ENCODE results near the gene SFXN5. TPM values are rescaled to one million over a fixed set of nuclear protein-coding genes. Genes with fewer than 3 reads are reported as not detected.

Gene SFXN5
- total RNA-seq, 6 experiments from 2014 or later, result 33.1 to 73.4 (median 56.6) TPM

DNA sequence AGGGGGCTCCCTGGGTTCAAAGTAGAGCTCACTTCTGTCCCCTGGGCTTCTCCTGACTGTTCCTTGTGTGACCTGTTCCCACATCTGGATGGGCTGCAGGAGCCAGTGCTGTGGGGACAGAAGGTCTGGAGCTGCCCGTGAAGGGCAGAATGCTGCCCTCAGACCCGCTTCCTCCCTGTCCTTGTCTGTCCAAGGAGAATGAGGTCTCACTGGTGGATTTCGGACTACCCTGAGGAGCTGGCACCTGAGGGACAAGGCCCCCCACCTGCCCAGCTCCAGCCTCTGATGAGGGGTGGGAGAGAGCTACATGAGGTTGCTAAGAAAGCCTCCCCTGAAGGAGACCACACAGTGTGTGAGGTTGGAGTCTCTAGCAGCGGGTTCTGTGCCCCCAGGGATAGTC, 138.7 kb downstream of the SFXN5 start:
- no peak overlapping the region for H3K4me3 ChIP-seq
- no peak overlapping the region for H3K27ac ChIP-seq
- no peaks in the 10 kb centered on the region for H3K36me3 ChIP-seq
- no peaks in the 10 kb centered on the region for H3K4me1 ChIP-seq
- no CpG with 5 or more reads among the region's 4 CpGs for WGBS (ENCODE audit: insufficient coverage, low coverage, low lambda C conversion rate, missing lambda C conversion rate)
- H3K9me3 ChIP-seq, result no peaks in the 10 kb centered on the region
- no peaks in the 10 kb centered on the region for H3K27me3 ChIP-seq
- DNase-seq (no peak), ATAC-seq (no peak)
- TF ChIP-seq, protein P1, sequence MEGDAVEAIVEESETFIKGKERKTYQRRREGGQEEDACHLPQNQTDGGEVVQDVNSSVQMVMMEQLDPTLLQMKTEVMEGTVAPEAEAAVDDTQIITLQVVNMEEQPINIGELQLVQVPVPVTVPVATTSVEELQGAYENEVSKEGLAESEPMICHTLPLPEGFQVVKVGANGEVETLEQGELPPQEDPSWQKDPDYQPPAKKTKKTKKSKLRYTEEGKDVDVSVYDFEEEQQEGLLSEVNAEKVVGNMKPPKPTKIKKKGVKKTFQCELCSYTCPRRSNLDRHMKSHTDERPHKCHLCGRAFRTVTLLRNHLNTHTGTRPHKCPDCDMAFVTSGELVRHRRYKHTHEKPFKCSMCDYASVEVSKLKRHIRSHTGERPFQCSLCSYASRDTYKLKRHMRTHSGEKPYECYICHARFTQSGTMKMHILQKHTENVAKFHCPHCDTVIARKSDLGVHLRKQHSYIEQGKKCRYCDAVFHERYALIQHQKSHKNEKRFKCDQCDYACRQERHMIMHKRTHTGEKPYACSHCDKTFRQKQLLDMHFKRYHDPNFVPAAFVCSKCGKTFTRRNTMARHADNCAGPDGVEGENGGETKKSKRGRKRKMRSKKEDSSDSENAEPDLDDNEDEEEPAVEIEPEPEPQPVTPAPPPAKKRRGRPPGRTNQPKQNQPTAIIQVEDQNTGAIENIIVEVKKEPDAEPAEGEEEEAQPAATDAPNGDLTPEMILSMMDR (IDR thresholded peaks at IDR 0.05), result no peak
- no peak for TF ChIP-seq POLR2A (IDR thresholded peaks at IDR 0.05)
- intact Hi-C loops (cut with DNase I), result no loop called here

DNA sequence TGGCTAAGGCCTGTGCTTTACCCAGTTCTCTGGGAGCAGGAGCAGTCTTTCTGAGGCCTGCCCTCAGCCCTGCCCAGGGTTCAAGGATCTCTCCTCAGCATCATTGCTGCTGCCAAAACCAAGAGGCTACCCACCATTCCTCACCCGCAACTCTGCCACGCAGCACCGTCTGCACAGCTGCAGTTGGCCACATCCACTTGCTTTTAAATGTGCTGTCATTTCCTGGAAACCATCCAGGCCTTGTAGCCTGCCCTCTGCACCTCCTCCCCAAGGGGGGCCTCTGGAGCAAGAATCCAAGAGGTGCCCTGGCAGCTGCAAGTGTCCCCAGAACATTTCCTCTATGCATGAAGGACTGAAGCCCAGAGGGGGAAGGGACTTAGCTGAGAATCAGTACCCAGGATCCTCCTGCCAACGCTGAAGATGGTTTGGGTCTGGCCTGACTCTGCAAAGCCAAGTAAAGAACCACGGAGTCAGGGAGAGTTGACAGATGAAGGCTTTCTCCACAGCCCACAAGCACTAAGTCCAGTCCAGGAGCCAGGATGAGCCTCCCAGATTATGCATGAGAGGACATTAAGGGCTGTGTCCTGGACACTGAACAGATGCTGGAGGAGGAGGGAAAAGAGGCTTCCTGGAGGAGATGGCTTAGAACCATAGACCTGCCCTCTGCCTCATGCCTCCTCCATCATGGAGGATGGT, 139.3 kb downstream of the SFXN5 start:
- Histone ChIP-seq H3K4me1 (no peaks in the 10 kb centered on the region), H3K36me3 (no peaks in the 10 kb centered on the region), H3K27ac (no peak overlapping the region), H3K9me3 (no peaks in the 10 kb centered on the region), H3K4me3 (no peak overlapping the region), H3K27me3 (peaks cover 0 to 1% of the 10 kb centered on the region in 2 donors)
- intact Hi-C loops (cut with DNase I), result no loop called here
- DNase-seq, result peak in 1 of 3 donors; percentile 12
- no peak for ATAC-seq
- WGBS (ENCODE audit: insufficient coverage, low coverage, low lambda C conversion rate, missing lambda C conversion rate), result 33% methylated on average over 1 of the region's 5 CpGs
- TF ChIP-seq POLR2A (IDR thresholded peaks at IDR 0.05), result no peak
- TF ChIP-seq, protein P1 (IDR thresholded peaks at IDR 0.05), result no peak

GRCh38 chr2:72931280-72931910, 140.1 kb downstream of the SFXN5 start:
- ATAC-seq (no peak), DNase-seq (peak in 2 of 3 donors; percentile 10 to 38)
- intact Hi-C loops (cut with DNase I), result no loop called here
- Histone ChIP-seq H3K4me1 (no peaks in the 10 kb centered on the region), H3K27me3 (peaks cover 0 to 9% of the 10 kb centered on the region in 2 donors), H3K27ac (no peak overlapping the region), H3K4me3 (no peak overlapping the region), H3K36me3 (no peaks in the 10 kb centered on the region), H3K9me3 (no peaks in the 10 kb centered on the region)
- WGBS (ENCODE audit: insufficient coverage, low coverage, low lambda C conversion rate, missing lambda C conversion rate), result 69% methylated on average over 2 of the region's 14 CpGs
- TF ChIP-seq, protein P1 (IDR thresholded peaks at IDR 0.05), result no peak
- TF ChIP-seq POLR2A (IDR thresholded peaks at IDR 0.05), result no peak

DNA sequence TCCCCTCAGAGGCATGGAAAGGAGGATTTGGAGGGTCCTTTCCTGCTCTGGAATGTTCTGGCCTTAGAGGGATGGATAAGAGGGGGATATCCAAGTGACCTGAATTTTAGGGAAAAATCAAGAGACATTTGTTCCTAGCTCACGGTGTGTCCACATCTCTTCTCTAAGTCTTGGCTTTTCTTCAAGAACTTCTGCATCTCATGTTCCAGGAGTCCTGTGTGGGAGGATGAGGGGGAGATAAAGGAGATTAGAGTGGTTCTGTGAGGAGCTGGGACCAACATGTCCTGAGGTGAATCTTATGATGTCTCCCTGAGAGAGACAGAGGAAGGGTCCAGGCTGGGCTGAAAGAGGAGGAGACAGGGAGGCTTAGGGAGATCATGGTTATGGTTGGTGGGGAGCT, 142.5 kb downstream of the SFXN5 start:
- intact Hi-C loops (cut with DNase I), result no loop called here
- ATAC-seq, result no peak
- Histone ChIP-seq H3K27me3 (peaks cover 12 to 13% of the 10 kb centered on the region in 2 donors), H3K27ac (no peak overlapping the region), H3K9me3 (no peaks in the 10 kb centered on the region), H3K36me3 (no peaks in the 10 kb centered on the region), H3K4me3 (no peak overlapping the region), H3K4me1 (no peaks in the 10 kb centered on the region)
- 100% methylated on average over 1 of the region's 1 CpG for WGBS (ENCODE audit: insufficient coverage, low coverage, low lambda C conversion rate, missing lambda C conversion rate)
- TF ChIP-seq, protein P1 (IDR thresholded peaks at IDR 0.05), result no peak
- TF ChIP-seq POLR2A (IDR thresholded peaks at IDR 0.05), result no peak
- DNase-seq, result no peak

Measured in right lobe of liver (tissue), 6 donors.